A549 (cell line): Measurements from ENCODE around the gene USP22. TPM values are rescaled to one million over a fixed set of nuclear protein-coding genes. Genes with fewer than 3 reads are reported as not detected.

ENCODE experiments used
- ATAC-seq, 2 experiments: fragments of 200-7000 bp in 1 of 2; fragments of >200 bp in 1 of 2; cut with Nextera tagmentation in 1 of 2; cut with Tn5 transposase in 1 of 2; 3 replicates each; pipeline versions ENCODE4 v1.8.0 to v1.9.1; 2018 to 2020; ENCODE audit warnings: mild to moderate bottlenecking in 1 of 2, moderate library complexity in 1 of 2
- CTCF ChIA-PET: fragments of 300-600 bp; sonication (Branson Sonifier 250); formaldehyde crosslinking; extraction: SDS; loops from one replicate; lab custom pipeline; 2021; ENCODE audit warnings: antibody characterized with exemption, inconsistent platforms; lab: Yijun Ruan, JAX
- POLR2A ChIA-PET: fragments of 350-600 bp; formaldehyde crosslinking; extraction: SDS; loops from one replicate; lab custom pipeline; 2021; ENCODE audit warnings: antibody characterized with exemption, inconsistent platforms; lab: Yijun Ruan, JAX
- DNase-seq, 2 experiments: peaks; one replicate each; pipeline versions ENCODE4 v3.0.0 to v3.0.0-alpha.2; 2011 to 2016; ENCODE audit warnings: low read depth in 1 of 2, low spot score in 1 of 2
- FAIRE-seq: peaks from 2 replicates; lab custom pipeline; 2011; peaks lifted over from hg19 to GRCh38; lab: Jason Lieb, UNC
- H3K27ac ChIP-seq, 2 experiments: fragments of >200 bp; sonication (Bioruptor Twin); formaldehyde crosslinking; 3 replicates each; pipeline ENCODE4 v1.5.1; 2016 to 2017
- H3K4me1 ChIP-seq: fragments of >200 bp; sonication (Bioruptor Twin); formaldehyde crosslinking; 3 replicates; pipeline ENCODE4 v1.6.1; 2016
- H3K4me2 ChIP-seq: fragments of >200 bp; sonication (Bioruptor Twin); formaldehyde crosslinking; 3 replicates; pipeline ENCODE4 v1.6.1; 2016
- H3K4me3 ChIP-seq: fragments of >200 bp; sonication (Bioruptor Twin); formaldehyde crosslinking; 3 replicates; pipeline ENCODE4 v1.5.1; 2016
- H3K9me3 ChIP-seq: fragments of >200 bp; sonication (Bioruptor Twin); formaldehyde crosslinking; 3 replicates; pipeline ENCODE4 v1.6.1; 2016
- BHLHE40 ChIP-seq: IDR thresholded peaks from 2 replicates; pipeline ENCODE4 v1.6.1; 2012; ENCODE audit warnings: low read depth, low read length, inconsistent platforms
- CBX2 ChIP-seq: fragments of 200-600 bp; sonication (generic); IDR thresholded peaks from 2 replicates; pipeline ENCODE4 v1.6.1; 2016; ENCODE audit warnings: low read depth, mild to moderate bottlenecking, borderline replicate concordance
- CHD4 ChIP-seq: fragments of 200-600 bp; sonication (generic); IDR thresholded peaks from 2 replicates; pipeline ENCODE4 v1.6.1; 2016; ENCODE audit warnings: antibody characterized with exemption, mild to moderate bottlenecking, borderline replicate concordance
- EHMT2 ChIP-seq: fragments of 200-600 bp; sonication (generic); IDR thresholded peaks from 2 replicates; pipeline ENCODE4 v1.6.1; 2016; ENCODE audit warnings: antibody characterized with exemption, low read depth, mild to moderate bottlenecking, moderate library complexity
- ESRRA ChIP-seq: fragments of 150-350 bp; IDR thresholded peaks from 2 replicates; pipeline ENCODE4 v1.6.1; 2014; ENCODE audit warnings: mild to moderate bottlenecking, low read length, borderline replicate concordance
- FOXS1 ChIP-seq: fragments of 250-450 bp; sonication (Bioruptor Pico); IDR thresholded peaks from 2 replicates; pipeline ENCODE4 v1.5.0; 2020; ENCODE audit warnings: mild to moderate bottlenecking, moderate library complexity
- HDAC2 ChIP-seq: fragments of 200-600 bp; sonication (generic); IDR thresholded peaks from 2 replicates; pipeline ENCODE4 v1.6.1; 2016
- JUN ChIP-seq, 2 experiments: fragments of >200 bp; sonication (Bioruptor Twin); formaldehyde crosslinking; IDR thresholded peaks; 2 replicates in 1 of 2; 3 replicates in 1 of 2; pipeline ENCODE4 v1.6.1; 2016 to 2017
- JUNB ChIP-seq: fragments of >200 bp; sonication (Bioruptor Twin); formaldehyde crosslinking; IDR thresholded peaks from 2 replicates; pipeline ENCODE4 v1.6.1; 2016
- MYC ChIP-seq: IDR thresholded peaks from 2 replicates; pipeline ENCODE4 v1.6.1; 2012; ENCODE audit warnings: mild to moderate bottlenecking, inconsistent platforms, low read length, improper control_type of control experiment, borderline replicate concordance
- RARB ChIP-seq: fragments of 250-450 bp; sonication (Bioruptor Pico); IDR thresholded peaks from 2 replicates; pipeline ENCODE4 v1.8.0; 2021; ENCODE audit warnings: mild to moderate bottlenecking, moderate library complexity
- RNF2 ChIP-seq: fragments of 200-600 bp; sonication (generic); IDR thresholded peaks from 2 replicates; pipeline ENCODE4 v1.6.1; 2016; ENCODE audit warnings: low read depth, mild to moderate bottlenecking, antibody characterized with exemption, moderate library complexity, borderline replicate concordance
- TP53 ChIP-seq: fragments of 250-450 bp; sonication (Bioruptor Pico); IDR thresholded peaks from 2 replicates; pipeline ENCODE4 v1.5.0; 2021; ENCODE audit warnings: mild to moderate bottlenecking, moderate library complexity
- ZC3H11A ChIP-seq: fragments of 450-650 bp; IDR thresholded peaks from 2 replicates; pipeline ENCODE4 v1.6.1; 2014; ENCODE audit warnings: antibody characterized with exemption, mild to moderate bottlenecking
- ZFP36 ChIP-seq: fragments of 450-650 bp; IDR thresholded peaks from 2 replicates; pipeline ENCODE4 v1.6.1; 2014; ENCODE audit warnings: borderline replicate concordance; ENCODE audit not compliant: partially characterized antibody
- ZNF302 ChIP-seq: fragments of 250-450 bp; sonication (Bioruptor Pico); IDR thresholded peaks from 2 replicates; pipeline ENCODE4 v1.9.0; 2021; ENCODE audit warnings: inconsistent platforms, mild to moderate bottlenecking, moderate library complexity
- WGBS: methylation state at CpG from one replicate; pipeline ENCODE4 v1.1.6; 2017; ENCODE audit errors: missing lambda C conversion rate; 5-methylcytosine and 5-hydroxymethylcytosine counted together
- polyA plus RNA-seq, 4 experiments: library from polyadenylated mRNA; depleted of rRNA in 3 of 4; stranded (reverse); fragments of >200 nt; fragmentation: RNase III in 1 of 4; extraction: RNeasy Plus Mini Kit Qiagen cat#74134 plus additional on column Dnase treatment in 1 of 4; gene quantifications; 2 replicates in 3 of 4; 3 replicates in 1 of 4; pipeline ENCODE4 v1.2.3, GENCODE V29; 2011 to 2017
- TF ChIP-seq, protein P1 (sequence below): fragments of >200 bp; sonication (Bioruptor Twin); formaldehyde crosslinking; IDR thresholded peaks from 2 replicates; pipeline ENCODE4 v1.6.1; 2016
- TF ChIP-seq, protein P2 (sequence below): fragments of >200 bp; sonication (Bioruptor Twin); formaldehyde crosslinking; IDR thresholded peaks from 3 replicates; pipeline ENCODE4 v1.5.1; 2016
- TF ChIP-seq, protein P3 (sequence below): fragments of 200-600 bp; sonication (generic); IDR thresholded peaks from 2 replicates; pipeline ENCODE4 v1.6.1; 2016; ENCODE audit warnings: antibody characterized with exemption, mild to moderate bottlenecking, moderate library complexity

USP22 gene
- polyA plus RNA-seq, 2 of the 4 experiments (the other 2 are of a cell fraction), result 130 to 293 TPM

DNA sequence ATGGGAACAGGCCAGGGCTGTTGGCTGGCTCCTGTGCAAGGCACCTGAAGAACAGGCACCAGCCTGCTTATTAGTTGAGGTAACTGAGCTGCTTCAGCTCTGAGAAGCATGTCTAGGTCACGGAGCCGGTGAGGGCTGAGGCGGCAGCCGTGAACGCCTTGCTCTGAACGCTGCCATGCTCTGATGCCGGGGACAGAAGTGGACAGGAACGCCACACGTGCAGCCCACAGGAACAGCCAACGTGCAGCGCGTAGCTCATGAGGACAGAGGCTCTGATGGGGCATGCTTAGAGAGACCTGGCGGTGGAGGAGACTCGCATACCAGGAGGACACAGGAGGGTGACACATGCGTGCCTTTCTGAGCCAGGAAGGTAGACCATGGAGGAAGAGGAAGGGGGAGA, 25.6 kb downstream of the USP22 start (continued):
- TF ChIP-seq RARB (CRISPR knock-in tag), result no peak

DNA sequence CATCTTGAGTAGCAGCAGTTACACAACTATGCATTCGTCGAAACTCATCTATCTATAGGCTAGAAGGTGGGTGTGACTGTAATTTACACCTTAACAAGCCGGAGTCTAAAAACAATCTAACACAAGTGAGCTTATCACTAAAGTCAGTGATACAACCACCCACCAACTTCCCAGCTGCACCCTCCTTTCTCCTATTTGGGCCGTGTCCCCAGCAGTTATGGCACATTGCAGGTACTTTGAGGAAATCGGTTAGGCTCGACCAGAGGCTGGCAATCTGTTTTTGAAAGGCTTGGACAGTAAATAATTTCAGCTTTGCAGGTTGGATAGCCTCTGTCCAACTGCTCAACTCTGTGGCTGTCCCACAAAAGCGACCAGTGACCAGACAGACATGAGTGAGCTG, 26.0 kb downstream of the USP22 start:
- ATAC-seq (no peak), FAIRE-seq (no peak), DNase-seq (no peak)
- H3K4me1 ChIP-seq, result no peaks in the 10 kb centered on the region
- 92% methylated on average over 7 of the region's 7 CpGs for WGBS
- H3K4me3 ChIP-seq, result no peak overlapping the region
- H3K4me2 ChIP-seq, result no peak overlapping the region
- H3K27ac ChIP-seq, result no peak overlapping the region
- H3K9me3 ChIP-seq, result no peaks in the 10 kb centered on the region
- TF ChIP-seq, protein P1, sequence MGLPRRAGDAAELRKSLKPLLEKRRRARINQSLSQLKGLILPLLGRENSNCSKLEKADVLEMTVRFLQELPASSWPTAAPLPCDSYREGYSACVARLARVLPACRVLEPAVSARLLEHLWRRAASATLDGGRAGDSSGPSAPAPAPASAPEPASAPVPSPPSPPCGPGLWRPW, result no peak
- TF ChIP-seq TP53 (CRISPR knock-in tag) (no peak), EHMT2 (no peak), CHD4 (no peak), ZFP36 (no peak), RNF2 (no peak), ZNF302 (no peak), JUNB (no peak), ESRRA (no peak), ZC3H11A (no peak), BHLHE40 (no peak), CBX2 (no peak), MYC (no peak), FOXS1 (CRISPR knock-in tag) (no peak), JUN (IDR thresholded peaks at IDR 0.05) (no peak)
- TF ChIP-seq, protein P2, sequence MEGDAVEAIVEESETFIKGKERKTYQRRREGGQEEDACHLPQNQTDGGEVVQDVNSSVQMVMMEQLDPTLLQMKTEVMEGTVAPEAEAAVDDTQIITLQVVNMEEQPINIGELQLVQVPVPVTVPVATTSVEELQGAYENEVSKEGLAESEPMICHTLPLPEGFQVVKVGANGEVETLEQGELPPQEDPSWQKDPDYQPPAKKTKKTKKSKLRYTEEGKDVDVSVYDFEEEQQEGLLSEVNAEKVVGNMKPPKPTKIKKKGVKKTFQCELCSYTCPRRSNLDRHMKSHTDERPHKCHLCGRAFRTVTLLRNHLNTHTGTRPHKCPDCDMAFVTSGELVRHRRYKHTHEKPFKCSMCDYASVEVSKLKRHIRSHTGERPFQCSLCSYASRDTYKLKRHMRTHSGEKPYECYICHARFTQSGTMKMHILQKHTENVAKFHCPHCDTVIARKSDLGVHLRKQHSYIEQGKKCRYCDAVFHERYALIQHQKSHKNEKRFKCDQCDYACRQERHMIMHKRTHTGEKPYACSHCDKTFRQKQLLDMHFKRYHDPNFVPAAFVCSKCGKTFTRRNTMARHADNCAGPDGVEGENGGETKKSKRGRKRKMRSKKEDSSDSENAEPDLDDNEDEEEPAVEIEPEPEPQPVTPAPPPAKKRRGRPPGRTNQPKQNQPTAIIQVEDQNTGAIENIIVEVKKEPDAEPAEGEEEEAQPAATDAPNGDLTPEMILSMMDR, result no peak
- TF ChIP-seq, protein P3, sequence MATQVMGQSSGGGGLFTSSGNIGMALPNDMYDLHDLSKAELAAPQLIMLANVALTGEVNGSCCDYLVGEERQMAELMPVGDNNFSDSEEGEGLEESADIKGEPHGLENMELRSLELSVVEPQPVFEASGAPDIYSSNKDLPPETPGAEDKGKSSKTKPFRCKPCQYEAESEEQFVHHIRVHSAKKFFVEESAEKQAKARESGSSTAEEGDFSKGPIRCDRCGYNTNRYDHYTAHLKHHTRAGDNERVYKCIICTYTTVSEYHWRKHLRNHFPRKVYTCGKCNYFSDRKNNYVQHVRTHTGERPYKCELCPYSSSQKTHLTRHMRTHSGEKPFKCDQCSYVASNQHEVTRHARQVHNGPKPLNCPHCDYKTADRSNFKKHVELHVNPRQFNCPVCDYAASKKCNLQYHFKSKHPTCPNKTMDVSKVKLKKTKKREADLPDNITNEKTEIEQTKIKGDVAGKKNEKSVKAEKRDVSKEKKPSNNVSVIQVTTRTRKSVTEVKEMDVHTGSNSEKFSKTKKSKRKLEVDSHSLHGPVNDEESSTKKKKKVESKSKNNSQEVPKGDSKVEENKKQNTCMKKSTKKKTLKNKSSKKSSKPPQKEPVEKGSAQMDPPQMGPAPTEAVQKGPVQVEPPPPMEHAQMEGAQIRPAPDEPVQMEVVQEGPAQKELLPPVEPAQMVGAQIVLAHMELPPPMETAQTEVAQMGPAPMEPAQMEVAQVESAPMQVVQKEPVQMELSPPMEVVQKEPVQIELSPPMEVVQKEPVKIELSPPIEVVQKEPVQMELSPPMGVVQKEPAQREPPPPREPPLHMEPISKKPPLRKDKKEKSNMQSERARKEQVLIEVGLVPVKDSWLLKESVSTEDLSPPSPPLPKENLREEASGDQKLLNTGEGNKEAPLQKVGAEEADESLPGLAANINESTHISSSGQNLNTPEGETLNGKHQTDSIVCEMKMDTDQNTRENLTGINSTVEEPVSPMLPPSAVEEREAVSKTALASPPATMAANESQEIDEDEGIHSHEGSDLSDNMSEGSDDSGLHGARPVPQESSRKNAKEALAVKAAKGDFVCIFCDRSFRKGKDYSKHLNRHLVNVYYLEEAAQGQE, result no peak
- ChIA-PET CTCF (interaction anchor here (0.7 to 1.7 kb wide), 4 partner anchors 24 to 84 kb away, joined by 3 to 7 read pairs (median 4); partner anchors contain the start of gene USP22), POLR2A (no interaction called here)

DNA sequence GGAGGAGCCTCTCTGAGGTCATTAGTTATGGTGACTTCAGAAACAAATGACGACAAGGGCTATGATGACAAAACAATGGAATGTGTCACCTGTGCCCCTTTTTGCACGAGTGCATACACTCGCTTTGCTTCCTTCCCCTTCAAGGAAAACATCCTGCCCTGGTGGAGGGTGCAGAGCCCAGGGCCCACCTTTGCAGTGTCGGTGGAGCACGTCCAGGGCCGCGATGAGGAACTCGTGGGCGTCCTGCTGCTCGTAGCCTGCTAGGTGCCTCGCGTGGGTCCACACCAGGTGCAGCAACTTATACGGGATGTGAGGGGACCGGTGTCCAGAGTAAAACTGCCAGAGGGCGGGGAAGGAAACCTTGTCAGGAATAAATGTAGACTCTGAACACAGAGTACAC, 27.2 kb downstream of the USP22 start:
- no peaks in the 10 kb centered on the region for H3K4me1 ChIP-seq
- H3K27ac ChIP-seq, result no peak overlapping the region
- POLR2A ChIA-PET, result no interaction called here

More for the DNA sequence above, 27.2 kb downstream of the USP22 start:
- 90% methylated on average over 15 of the region's 15 CpGs for WGBS
- CTCF ChIA-PET, result interaction anchor here (0.9 to 1.7 kb wide), 4 partner anchors 28 to 104 kb away, joined by 3 to 7 read pairs (median 6); partner anchors contain the start of gene USP22
- no peak for FAIRE-seq
- H3K4me3 ChIP-seq, result no peak overlapping the region
- no peak for TF ChIP-seq HDAC2
- ATAC-seq, result no peak
- no peaks in the 10 kb centered on the region for H3K9me3 ChIP-seq
- no peak for DNase-seq
- no peak overlapping the region for H3K4me2 ChIP-seq
